ENCODE data around the gene ZNF189.

The ZNF189 gene

DNA sequence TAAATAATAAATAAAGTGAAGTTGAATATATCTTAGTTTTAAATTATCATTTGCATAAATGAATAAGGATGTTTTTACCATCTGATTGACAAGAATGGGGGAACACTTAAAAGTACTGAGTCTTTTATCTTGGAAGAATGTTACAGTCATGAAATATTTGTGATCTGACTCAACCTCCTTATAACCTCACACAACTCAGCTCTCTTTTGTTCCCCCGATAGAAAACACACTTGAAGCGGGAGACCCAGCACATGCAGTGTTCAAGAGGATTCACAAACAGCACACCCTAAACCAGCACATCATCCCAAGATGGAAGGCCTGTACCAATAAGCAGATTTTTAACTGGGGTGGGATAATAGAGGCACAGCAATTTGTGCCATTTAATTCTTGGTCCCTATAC lies 29.4 kb upstream of the ZNF189 start:
- no peak overlapping the region for H3K27ac ChIP-seq
- TF ChIP-seq, protein P1, sequence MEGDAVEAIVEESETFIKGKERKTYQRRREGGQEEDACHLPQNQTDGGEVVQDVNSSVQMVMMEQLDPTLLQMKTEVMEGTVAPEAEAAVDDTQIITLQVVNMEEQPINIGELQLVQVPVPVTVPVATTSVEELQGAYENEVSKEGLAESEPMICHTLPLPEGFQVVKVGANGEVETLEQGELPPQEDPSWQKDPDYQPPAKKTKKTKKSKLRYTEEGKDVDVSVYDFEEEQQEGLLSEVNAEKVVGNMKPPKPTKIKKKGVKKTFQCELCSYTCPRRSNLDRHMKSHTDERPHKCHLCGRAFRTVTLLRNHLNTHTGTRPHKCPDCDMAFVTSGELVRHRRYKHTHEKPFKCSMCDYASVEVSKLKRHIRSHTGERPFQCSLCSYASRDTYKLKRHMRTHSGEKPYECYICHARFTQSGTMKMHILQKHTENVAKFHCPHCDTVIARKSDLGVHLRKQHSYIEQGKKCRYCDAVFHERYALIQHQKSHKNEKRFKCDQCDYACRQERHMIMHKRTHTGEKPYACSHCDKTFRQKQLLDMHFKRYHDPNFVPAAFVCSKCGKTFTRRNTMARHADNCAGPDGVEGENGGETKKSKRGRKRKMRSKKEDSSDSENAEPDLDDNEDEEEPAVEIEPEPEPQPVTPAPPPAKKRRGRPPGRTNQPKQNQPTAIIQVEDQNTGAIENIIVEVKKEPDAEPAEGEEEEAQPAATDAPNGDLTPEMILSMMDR (conservative IDR thresholded peaks at IDR 0.05), result no peak

DNA sequence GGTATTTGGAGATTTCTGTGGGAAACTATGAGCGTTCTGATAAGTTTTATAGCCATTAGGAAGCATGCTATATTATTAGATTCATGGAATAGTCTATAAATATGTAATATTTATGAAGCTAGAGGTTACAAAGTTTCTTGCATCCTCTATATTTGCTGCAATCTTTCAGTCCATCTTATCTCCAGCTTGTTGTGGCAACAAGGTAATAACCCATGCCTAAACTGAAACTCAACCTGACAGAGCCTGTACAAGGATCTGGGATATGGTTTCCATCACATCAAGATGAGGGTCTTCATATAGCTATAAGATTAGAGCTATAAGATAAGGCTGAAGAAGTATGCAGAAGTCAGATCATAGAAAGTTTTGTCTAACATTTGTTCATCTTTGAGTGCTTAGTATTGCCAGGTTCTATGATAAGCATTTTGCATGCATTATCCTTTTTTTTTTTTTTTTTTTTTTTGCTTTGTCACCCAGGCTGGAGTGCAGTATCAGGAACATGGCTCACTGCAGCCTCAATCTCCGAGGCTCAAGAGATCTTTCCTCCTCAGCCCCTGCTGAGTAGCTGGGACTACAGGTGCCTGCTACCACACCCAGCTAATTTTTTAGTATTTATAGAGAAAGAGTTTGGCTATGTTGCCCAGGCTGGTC lies 28.6 kb upstream of the ZNF189 start:
- no peak overlapping the region for H3K27ac ChIP-seq
- TF ChIP-seq, protein P1 (conservative IDR thresholded peaks at IDR 0.05), result no peak

DNA sequence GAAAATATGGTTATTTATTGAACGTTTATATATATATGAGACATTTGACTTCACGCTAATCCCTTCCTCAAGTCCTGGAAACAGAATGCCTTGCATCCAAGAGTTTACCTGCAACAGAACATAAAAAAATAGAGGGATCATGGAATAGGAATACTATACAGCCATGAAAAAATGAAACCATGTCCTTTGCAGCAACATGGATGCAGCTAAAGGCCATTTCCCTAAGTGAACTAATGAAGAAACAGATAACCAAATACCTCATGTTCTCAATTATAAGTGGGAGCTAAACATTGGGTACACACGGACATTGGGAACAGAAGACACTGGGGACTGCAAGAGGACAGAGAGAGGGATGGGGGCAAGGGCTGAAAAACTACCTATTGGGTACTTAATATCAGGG lies 26.8 kb upstream of the ZNF189 start:
- TF ChIP-seq, protein P1 (conservative IDR thresholded peaks at IDR 0.05), result no peak
- H3K27ac ChIP-seq, result no peak overlapping the region

DNA sequence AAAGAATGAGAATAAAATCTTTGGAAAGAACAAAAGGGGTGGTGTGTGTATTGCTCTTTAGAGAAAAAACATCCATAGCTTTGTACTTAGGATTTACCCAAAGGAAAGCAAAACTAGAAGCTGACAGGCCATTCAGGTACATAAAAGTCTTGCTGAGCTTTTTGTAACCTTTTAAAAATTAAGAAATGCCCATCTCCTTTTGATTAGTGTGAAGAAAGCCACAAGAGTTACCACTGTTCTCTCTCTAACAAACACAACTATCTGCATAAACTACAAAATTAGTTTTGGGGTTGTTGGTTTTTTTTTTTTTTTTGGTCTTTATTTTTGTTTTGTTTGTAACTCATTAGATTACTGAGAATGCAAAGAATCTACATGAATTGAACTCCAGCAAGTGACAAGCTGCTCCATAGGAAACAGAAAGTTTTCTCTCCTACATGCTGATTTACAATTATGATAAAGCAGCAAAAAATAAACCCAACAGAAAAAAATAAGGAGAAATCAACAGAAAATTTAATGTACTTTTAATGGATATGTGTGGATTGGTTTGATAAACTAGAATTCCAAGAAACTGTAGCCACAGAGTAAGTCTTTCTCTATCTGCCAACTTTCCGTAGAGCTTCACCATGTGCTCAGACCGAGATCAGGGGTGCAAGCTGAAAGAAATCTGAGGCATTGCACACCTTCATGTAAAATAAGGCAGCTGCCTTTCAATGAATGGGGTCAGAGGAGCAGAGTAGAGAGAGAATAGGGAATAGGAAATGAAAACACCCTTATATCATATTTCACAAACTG lies 26.1 kb upstream of the ZNF189 start:
- H3K27ac ChIP-seq, result no peak overlapping the region
- TF ChIP-seq, protein P1 (conservative IDR thresholded peaks at IDR 0.05), result no peak

DNA sequence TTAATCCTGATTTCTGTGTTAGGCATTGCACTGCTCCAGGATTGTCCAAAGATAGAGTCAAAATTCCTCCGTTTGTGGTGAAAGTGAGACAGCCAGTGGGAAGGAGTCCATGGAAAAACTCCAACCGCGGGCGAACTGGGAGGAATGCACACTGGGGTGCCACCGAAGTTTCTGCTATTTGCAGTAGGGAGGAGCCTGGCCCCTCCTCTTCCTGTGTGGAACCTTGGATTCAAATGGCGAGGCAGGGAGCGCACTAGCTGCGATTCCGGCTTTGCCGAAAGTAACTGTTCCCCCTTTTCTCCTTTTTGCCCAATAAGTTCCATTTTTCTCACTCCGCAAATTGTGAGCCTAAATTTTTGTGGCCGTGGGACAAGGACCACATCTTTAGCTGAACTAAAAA lies 23.1 kb upstream of the ZNF189 start:
- TF ChIP-seq, protein P1 (conservative IDR thresholded peaks at IDR 0.05), result no peak
- no peak overlapping the region for H3K27ac ChIP-seq

DNA sequence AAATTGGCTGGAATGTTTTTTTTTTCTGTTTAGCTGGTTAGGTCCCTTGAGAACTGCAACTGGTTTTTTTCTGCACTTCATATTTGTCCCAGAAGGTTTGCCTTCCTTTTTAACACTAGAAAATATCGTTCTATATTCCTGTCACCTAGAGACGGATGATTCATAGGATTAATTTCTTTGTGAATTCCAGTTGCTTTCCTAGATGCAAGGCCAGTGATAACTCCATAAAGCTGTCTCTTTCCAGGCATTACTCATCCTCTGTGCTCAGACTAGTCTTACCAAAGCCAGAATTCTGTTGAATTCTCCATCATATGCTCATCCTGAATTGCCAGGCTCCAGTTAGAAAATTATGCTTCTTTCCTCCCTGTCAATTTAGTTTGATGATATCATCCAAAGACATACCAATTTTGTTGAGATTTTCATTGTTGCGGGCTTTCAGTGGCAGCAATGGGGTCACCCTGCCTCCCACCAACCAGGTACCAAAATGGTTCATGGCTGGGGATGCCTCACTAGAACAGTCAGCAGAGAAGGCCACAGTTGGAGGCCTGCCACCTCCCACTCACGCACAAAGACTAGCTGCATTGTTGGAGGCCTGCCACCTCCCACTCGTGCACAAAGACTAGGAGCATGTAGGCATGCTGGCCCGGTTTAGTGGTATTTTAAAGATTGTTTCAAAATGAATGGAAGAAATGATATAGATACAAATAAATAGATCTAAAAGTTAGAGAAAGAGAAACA lies 22.4 kb upstream of the ZNF189 start:
- H3K27ac ChIP-seq, result no peak overlapping the region
- TF ChIP-seq, protein P1 (conservative IDR thresholded peaks at IDR 0.05), result no peak

DNA sequence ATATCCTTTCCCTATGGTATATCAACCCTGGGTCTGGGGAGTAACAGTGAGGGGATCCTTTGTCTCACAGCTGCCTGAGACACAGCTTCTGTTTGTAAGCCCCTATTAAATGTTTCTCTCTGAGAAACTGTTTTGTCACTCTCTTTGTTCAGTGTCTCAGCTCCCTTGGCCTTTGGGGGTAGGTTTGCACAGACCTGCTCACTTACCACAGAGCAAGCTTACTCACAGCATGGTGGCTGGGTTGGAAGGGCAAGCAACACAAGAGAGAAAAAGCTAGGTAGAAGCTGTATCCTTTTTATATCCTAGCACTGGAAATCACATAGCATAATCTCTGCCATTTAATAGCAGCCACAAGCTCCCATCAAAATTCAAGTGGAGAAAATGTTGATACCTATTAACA lies 18.4 kb upstream of the ZNF189 start:
- H3K27ac ChIP-seq, result no peak overlapping the region
- TF ChIP-seq, protein P1 (conservative IDR thresholded peaks at IDR 0.05), result no peak
